COLO668 (cell line): ENCODE results near the gene LBR.
"Not testable (repeated sequence)": the region's sequence is repeated elsewhere in the genome, so short reads cannot be mapped to it uniquely, and the experiment has no call there.

Experiments
- DNase-seq: peaks from one replicate; lab custom pipeline; 2025; ENCODE audit not compliant: unreplicated experiment; lab: John Stamatoyannopoulos, UW

The LBR gene

DNA sequence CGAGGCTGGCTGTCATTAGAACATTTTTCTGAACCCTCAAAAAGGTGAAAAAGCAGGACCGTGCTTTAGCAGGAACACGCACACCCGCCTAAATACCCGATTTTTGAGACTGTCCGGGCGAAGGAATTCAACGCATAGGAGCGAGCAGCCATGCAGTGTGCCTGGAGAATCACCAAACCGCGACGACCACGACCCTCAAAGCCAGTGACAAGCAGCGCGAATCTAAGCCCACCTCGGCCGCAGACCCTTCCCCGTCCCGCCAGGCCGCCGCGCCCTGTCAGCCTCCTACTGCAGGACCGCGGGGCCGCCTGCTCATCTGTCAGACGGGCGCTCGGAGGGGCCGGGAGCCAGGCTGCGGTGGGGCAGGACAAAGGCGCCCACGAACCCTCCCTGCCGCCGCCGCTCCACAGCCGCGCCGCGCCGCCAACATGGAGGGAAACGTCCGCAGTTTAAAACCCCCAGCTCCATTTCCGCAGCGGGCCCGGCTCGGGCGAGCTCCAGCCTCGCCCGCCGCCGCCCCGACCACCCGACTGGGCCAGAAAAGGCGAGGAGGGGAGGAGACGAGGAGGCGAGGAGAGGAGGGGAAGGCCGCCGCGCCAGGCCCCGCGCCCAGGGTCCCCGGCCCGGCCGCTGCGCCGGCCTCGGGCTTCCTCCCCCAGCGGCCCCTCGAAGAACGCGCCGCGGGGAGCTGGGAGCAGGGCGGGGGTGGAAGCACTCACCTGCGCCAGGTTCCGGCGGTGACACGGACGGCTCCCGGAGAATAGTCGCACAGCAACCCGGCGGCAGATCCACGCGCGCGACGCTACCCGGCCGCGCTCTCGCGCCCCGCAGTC is at the start of gene LBR:
TSS of gene LBR (minus strand) at position 804 of the 833 bp plus-strand sequence. CDS start 3,963 bp downstream, outside the sequence.
- DNase-seq: peak; percentile 76

DNA sequence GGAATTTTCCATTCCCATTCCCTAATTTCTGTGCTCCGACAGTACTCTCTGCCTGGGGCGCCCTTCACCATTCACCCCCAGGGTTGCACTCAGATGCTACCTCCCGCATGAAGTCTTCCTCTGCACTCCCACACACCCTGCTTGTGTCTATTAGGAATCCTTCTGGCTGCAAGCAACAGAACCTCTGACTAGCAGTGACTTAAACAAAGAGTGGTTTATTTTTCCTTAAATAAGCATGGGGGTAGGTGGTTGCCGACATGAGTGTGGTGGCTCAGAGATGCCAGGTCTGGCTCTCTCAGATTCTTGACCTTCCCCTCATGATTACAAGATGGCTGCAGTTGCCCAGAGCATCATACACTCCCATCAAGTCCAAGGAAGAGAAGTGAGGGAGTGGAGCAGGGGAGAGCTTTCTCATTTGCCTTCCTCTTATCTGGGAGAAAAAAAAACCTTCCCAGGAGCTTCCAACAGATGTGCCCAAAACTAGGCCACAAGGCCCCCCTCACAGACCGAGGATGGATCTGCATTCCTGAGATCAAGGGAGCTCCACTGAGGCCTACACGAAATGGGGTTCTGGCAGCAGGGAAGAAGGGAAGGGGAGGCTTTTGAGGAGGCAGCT is 49.6 kb upstream of the LBR start:
- DNase-seq: no peak

GRCh38 chr1:225476538-225476988 is 48.7 kb upstream of the LBR start:
- DNase-seq: no peak

- no peak for DNase-seq
These were observed 48.3 kb upstream of the LBR start for GRCh38 chr1:225476100-225476511.

DNA sequence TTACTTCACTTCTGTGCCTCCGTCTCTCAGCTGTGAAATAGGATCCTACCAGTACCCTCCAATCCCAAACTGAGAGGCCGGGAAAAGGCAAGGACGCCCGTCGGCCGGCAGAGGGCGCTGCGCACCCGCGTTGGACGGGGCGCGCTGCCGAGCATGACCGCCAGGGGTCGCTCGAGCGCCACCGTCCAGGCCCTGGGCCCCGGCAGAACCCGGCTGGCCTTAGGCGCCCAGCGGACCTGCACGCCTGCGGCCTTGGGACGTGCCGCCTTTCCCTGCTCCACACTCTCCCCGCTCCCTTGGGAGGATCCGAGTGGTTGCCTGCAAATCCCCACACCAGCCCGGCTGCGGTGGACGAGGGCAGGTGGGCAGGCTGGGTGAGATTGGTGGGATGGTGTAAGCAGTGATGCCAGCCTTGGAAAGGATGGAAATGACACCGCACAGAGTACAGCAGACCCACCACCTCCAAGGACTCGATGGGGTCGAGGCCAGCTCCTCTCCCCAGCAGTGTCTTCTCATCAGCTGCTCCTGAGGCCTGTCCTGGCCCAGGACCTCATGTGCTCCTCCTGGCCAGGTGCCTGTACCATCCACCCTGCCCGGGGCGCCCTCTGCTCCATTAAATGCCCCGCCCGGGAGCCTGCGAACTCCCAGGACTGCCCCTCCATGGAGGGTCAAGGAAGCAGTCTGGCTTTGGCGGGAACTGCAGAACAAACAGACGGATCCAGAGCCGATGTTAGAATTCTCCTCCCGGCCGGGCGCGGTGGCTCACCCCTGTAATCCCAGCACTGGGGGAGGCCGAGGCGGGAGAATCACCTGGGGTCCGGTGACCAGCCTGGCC is 47.4 kb upstream of the LBR start:
- DNase-seq: peak; percentile 73

- DNase-seq: no peak
These were observed 46.7 kb upstream of the LBR start for GRCh38 chr1:225474439-225474985.

GRCh38 chr1:225473676-225474438 is 46.0 kb upstream of the LBR start:
- not testable (repeated sequence) for DNase-seq

DNA sequence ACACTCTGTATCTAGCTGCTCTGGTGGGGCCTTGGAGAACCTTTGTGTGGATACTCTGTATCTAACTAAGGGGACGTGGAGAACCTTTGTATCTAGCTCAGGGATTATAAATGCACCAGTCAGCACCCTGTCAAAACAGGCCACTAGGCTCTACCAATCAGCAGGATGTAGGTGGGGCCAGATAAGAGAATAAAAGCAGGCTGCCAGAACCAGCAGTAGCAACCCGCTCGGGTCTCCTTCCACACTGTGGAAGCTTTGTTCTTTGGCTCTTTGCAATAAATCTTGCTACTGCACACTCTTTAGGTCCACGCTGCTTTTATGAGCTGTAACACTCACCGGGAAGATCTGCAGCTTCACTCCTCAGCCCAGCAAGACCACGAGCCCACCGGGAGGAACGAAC is 45.4 kb upstream of the LBR start:
- not testable (repeated sequence) for DNase-seq

DNA sequence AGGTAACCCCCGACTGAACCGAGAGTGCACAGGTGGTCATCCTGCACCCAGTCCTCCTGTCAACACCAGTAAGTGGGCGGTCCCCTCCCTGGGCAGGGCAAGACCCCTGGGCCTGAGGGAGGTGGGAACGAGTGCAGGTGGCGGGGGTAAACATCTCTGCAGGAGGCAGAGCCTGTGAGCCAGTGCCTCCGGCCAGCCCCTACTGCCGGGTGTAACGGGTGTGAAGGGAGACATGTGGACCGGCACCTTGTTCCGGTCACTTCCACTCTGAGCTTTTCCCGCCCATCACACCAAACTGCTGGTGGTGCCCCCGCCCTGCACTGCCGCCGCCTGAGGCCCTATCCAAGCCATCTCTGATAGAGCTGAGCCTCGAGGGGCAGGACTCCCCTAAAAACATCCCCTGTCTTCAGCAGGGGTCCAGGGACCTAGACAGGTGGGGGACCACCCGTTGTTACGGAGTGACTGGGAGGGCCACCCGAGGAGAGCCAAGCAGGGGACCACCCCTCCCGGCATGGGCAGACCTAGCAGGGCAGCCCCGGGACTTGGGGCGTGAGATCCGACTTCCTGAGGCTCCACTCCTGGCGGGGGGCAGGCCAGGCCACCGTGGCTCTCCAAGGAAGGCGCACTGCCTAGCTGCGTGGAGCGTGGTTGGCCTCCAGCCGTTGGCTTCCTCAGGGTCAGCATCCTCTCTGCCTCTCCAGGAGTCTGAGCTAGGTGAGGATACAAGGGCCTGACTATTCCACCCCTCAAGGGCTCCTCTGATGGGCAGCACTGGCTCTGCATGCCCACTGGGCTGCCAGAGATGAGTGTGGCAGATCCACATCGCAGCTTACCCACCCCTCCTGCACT is 43.8 kb upstream of the LBR start:
- DNase-seq: no peak

DNA sequence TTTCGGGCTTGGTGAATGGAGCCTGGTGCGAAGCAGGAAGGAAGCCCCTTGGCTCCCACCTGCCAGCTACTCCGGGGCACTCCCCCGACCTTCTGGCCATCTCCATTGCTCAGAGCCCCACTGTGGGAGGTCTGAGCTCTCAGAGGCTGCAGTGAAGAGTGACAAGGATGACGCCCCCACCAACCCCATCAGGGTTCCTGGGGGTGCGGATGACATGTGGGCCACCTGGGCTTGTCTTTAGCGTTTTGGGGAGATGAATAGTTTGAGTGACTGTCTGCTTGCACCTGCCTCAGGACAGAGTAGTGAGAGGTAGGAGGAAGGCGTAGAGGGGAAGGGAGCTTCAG is 43.2 kb upstream of the LBR start:
- no peak for DNase-seq

DNA sequence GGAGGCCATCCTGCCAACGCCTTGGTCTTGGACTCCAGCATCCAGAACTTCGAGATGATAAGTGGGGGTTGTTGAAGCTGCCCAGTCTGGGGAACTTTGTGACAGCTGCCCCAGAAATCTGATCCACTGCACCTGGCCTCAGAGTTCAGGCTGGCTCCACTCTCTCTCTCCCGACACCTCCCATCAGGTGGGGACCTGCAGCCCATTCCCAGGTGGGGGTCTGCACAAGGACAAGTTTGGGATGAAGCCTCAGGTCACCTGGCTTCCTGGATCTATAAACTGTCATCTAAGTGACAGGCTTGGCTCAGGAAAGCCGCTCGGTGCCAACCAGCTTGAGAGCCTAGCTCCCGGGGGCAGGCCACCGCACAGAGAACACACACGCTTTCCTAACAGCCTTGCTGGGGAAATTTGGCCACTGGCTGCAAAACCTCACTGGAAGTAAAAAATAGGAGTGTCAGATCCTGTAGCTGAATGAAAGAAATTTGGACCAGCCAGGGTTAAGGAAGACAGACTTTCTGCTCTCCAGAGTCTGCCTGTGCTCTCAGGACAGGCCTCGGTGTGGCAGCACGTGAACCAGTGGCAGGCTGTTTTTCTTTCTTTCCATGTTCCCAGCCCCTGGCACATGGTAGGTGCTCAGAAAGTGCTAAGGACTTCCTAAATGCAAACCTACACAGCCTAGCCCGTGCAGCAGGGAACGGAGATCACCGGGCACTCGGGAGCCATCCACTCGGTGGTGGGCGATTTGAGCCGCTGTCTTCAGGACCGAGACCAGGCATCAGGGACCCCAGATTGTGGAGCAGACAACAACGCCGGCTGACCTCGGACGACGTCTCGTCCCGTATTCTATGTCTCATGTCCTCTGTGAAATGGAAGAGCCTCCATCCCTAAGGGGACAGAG is 42.6 kb upstream of the LBR start:
- DNase-seq: peak; percentile 43

DNA sequence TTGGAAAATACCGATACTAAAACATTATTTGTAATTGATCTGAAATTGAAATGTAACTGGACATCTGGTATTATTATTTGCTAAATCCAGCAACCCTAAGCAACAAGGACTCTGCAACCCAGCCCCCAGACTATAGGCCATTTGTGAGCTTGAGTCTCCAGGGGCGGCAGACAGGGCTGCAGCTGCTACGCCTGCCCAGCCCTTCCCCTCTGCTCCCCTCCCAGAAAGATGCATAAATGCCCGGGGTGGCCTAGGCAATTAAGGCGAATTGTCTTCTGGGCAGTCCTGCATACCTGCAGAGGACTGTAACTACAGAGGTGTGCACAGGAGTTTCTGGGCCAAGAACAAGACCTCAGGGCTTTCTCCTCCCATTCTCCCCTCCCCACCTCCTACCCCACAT is 41.2 kb upstream of the LBR start:
- DNase-seq: no peak

DNA sequence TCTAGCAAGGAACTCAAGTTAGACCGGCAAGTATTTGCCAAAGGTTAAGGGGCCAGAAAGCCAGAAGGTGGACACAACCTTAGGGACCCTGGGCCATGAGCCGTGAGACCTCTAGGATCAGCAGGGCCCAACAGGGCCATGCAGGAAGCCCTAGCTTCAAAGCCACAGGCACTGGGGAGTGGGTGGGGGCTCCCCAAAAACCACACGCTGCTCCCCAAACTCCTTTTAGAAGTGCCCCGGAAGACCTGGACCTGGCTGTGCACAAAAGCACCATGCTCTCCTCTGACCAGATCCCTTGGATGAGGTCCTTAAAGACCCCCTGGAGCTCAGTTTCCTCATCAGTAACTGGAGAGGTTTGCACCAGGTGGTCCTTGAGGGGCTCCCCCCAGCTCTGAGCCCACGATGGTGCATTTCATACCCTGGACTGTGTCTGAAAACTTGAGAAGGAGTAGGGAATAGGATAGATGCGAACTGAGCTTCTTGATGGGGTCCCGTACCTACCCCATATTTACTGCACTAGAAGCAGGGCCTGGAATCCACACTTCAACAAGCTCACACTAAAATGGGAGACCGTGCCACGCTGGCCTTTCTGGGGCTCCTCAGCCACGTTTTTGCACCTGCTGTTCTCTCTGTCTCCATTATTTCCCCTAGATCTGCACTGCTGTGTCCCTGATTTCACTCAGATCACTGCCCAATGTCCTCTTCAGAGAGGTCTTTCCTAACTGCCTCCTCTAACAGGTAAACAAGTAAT is 40.6 kb upstream of the LBR start:
- DNase-seq: no peak

GRCh38 chr1:225467193-225468020 is 39.6 kb upstream of the LBR start:
- DNase-seq: no peak

DNA sequence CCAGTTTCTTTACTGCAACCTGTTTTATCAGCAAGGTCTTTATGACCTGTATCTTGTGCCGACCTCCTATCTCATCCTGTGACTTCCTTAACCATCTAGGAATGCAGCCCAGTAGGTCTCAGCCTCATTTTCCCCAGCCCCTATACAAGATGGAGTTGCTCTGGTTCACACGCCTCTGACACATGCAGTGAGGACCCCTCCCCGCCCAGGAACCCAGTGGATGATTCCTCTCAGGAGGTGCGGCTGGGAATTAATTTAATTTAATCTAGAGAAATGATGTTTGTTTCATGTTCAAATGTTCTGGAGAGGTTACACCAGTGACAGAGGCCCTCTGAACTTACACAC is 39.0 kb upstream of the LBR start:
- DNase-seq: no peak

- no peak for DNase-seq
These were observed 38.1 kb upstream of the LBR start for GRCh38 chr1:225465793-225466517.
